Lung (tissue), 12 donors: ENCODE results near the gene ESR1. TPM values are rescaled to one million over a fixed set of nuclear protein-coding genes. Genes with fewer than 3 reads are reported as not detected.

Experiments used
- ATAC-seq: fragments of 200-7000 bp; cut with Tn5 transposase; one replicate; pipeline ENCODE4 v1.9.1; 2020; ENCODE audit warnings: moderate number of reproducible peaks; ENCODE audit not compliant: insufficient read depth, low FRiP score
- DNase-seq, 3 donors: peaks; one replicate each; pipeline ENCODE4 v3.0.0-alpha.2; 2013 to 2017
- H3K27ac ChIP-seq, 2 donors: one replicate each; pipeline ENCODE4 v1.5.1; 2013; ENCODE audit warnings: mild to moderate bottlenecking in 2 of 2, moderate library complexity in 2 of 2, control low read depth in 1 of 2, inconsistent platforms in 1 of 2, low read depth in 1 of 2, low read length in 1 of 2
- H3K27me3 ChIP-seq, 3 donors: one replicate each; pipeline ENCODE4 v1.5.1; 2013; ENCODE audit warnings: low read length in 2 of 3; ENCODE audit not compliant: control insufficient read depth in 3 of 3, insufficient read depth in 3 of 3
- H3K36me3 ChIP-seq, 4 donors: one replicate each; pipeline ENCODE4 v1.5.1; 2013; ENCODE audit warnings: low read length in 4 of 4, mild to moderate bottlenecking in 1 of 4, moderate library complexity in 1 of 4; ENCODE audit not compliant: control insufficient read depth in 4 of 4, insufficient read depth in 4 of 4
- H3K4me1 ChIP-seq, 5 donors: one replicate each; pipeline ENCODE4 v1.5.1; 2013; ENCODE audit warnings: low read length in 5 of 5, mild to moderate bottlenecking in 2 of 5, moderate library complexity in 1 of 5; ENCODE audit not compliant: control insufficient read depth in 5 of 5, insufficient read depth in 5 of 5
- H3K4me3 ChIP-seq: one replicate; pipeline ENCODE4 v1.5.1; 2013; ENCODE audit warnings: mild to moderate bottlenecking, control low read depth, moderate library complexity
- H3K9ac ChIP-seq, 2 donors: one replicate each; pipeline ENCODE4 v1.5.1; 2013; ENCODE audit warnings: low read length in 2 of 2, control low read depth in 1 of 2; ENCODE audit not compliant: insufficient read depth in 1 of 2
- H3K9me3 ChIP-seq, 4 donors: one replicate each; pipeline ENCODE4 v1.5.1; 2013; ENCODE audit warnings: low read length in 3 of 4, mild to moderate bottlenecking in 1 of 4, moderate library complexity in 1 of 4; ENCODE audit not compliant: control insufficient read depth in 4 of 4, insufficient read depth in 3 of 4
- WGBS, 2 donors: extraction: QIAGEN DNeasy Blood & Tissue Kit; methylation state at CpG; one replicate each; pipeline ENCODE4 v1.1.7; 2013; 5-methylcytosine and 5-hydroxymethylcytosine counted together
- polyA plus RNA-seq, 2 donors: library from polyadenylated mRNA; stranded (reverse); fragments of 200-250 nt; gene quantifications; one replicate each; pipeline ENCODE4 v1.2.1, GENCODE V29; 2013
- total RNA-seq, 2 donors: library from RNA; depleted of rRNA in 1 of 2; stranded (reverse); fragments of >200 nt in 1 of 2; gene quantifications; one replicate each; pipeline ENCODE4 v1.2.1, GENCODE V29; 2014 to 2021
- TF ChIP-seq, protein P1 (sequence below): IDR thresholded peaks from 2 replicates; pipeline ENCODE4 v1.5.1; 2012; ENCODE audit warnings: mild to moderate bottlenecking; ENCODE audit errors: control extremely low read depth, extremely low read depth
- donor health status: control.
- donor health status: control.
- donor health status: Bipolar disorder and iron deficiency.
- donor health status: healthy.
- donor health status: DM: yes; HTN: yes; CAD: no.

Gene ESR1
- total and polyA plus RNA-seq, 4 donors = 0.14 to 3.7 (median 0.78) TPM

GRCh38 chr6:151826517-151827142, 19.1 kb downstream of the ESR1 start:
- H3K27me3 ChIP-seq = no peaks in the 10 kb centered on the region
- no peaks in the 10 kb centered on the region for H3K36me3 ChIP-seq
- H3K9me3 ChIP-seq = no peaks in the 10 kb centered on the region
- WGBS, 2 donors = 86 to 92% methylated on average over 4 of the region's 4 CpGs
- TF ChIP-seq, protein P1, sequence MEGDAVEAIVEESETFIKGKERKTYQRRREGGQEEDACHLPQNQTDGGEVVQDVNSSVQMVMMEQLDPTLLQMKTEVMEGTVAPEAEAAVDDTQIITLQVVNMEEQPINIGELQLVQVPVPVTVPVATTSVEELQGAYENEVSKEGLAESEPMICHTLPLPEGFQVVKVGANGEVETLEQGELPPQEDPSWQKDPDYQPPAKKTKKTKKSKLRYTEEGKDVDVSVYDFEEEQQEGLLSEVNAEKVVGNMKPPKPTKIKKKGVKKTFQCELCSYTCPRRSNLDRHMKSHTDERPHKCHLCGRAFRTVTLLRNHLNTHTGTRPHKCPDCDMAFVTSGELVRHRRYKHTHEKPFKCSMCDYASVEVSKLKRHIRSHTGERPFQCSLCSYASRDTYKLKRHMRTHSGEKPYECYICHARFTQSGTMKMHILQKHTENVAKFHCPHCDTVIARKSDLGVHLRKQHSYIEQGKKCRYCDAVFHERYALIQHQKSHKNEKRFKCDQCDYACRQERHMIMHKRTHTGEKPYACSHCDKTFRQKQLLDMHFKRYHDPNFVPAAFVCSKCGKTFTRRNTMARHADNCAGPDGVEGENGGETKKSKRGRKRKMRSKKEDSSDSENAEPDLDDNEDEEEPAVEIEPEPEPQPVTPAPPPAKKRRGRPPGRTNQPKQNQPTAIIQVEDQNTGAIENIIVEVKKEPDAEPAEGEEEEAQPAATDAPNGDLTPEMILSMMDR = no peak
- no peak overlapping the region for H3K27ac ChIP-seq
- no peak for DNase-seq
- H3K9ac ChIP-seq = no peak overlapping the region
- no peak for ATAC-seq
- H3K4me1 ChIP-seq = no peaks in the 10 kb centered on the region
- H3K4me3 ChIP-seq = no peak overlapping the region

DNA sequence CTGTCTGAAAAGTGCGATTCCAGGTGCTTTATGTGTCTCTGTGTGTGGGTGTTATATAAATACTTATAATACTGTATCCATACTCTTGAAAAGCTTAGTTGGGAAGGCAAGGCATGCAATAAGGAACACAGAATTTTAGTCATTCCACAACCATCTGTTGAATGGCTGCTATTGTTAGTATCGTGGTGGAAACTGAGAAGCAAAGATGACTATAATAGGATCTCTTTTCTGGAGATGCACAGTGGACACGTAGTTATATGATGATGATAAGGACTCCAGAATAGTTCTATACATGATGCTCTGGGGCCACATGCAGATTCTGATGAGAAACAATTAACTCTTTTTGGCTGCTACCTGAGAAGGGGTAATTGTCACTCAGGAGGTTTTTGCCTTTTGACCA, 25.2 kb downstream of the ESR1 start:
- Histone ChIP-seq H3K4me1 (no peaks in the 10 kb centered on the region), H3K4me3 (no peak overlapping the region), H3K36me3 (no peaks in the 10 kb centered on the region), H3K27ac (no peak overlapping the region), H3K9ac (no peak overlapping the region), H3K9me3 (no peaks in the 10 kb centered on the region), H3K27me3 (peaks cover 0 to 3% (median 0%) of the 10 kb centered on the region in 3 donors)
- TF ChIP-seq, protein P1 = no peak
- WGBS, 2 donors = 81 to 88% methylated on average over 3 of the region's 3 CpGs
- DNase-seq (no peak), ATAC-seq (no peak)

DNA sequence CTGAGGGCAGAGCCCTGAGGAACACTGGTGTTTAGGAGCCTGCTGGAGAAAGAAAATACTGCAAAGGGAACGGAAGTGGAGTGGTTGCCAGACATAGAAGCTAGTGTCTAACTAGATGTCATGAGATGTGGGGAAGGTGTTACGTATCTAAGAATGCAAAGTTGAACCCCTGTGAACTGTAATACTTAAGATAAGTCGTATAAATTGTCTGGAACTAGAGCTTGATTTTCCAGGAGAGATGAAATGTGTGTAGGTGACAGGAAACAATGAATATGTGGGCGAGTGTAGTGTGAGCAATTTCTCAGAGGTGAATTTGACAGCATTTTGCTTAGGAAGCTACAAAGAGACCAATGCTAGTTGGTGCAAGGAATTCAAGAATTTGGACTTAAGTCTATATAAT, 27.9 kb downstream of the ESR1 start:
- TF ChIP-seq, protein P1 = no peak
- H3K4me3 ChIP-seq = no peak overlapping the region
- no peaks in the 10 kb centered on the region for H3K36me3 ChIP-seq
- no peak for ATAC-seq
- peaks cover 0 to 3% (median 0%) of the 10 kb centered on the region in 3 donors for H3K27me3 ChIP-seq
- no peak overlapping the region for H3K9ac ChIP-seq
- H3K27ac ChIP-seq = no peak overlapping the region
- no peaks in the 10 kb centered on the region for H3K9me3 ChIP-seq
- H3K4me1 ChIP-seq = no peaks in the 10 kb centered on the region
- no peak for DNase-seq
- 59 to 69% methylated on average over 4 of the region's 4 CpGs for WGBS, 2 donors

DNA sequence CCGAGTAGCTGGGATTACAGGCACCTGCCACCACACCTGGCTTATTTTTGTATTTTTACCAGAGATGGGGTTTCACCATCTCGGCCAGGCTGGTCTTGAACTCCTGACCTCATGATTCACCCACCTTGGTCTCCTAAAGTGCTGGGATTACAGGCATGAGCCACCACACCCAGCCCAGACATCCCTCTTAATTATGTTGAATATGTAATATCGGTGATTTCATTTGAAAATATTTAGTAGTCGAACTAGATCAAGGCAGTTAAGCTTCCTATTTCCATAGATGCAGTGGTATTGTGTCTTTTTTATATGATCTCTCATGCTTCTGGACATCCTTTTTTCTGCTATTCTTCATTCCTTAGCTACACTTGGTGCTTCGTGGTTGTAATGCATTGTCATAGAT, 29.7 kb downstream of the ESR1 start:
- Histone ChIP-seq H3K4me1 (no peaks in the 10 kb centered on the region), H3K27ac (no peak overlapping the region), H3K9ac (no peak overlapping the region), H3K9me3 (no peaks in the 10 kb centered on the region), H3K36me3 (no peaks in the 10 kb centered on the region), H3K27me3 (peaks cover 0 to 3% (median 0%) of the 10 kb centered on the region in 3 donors), H3K4me3 (no peak overlapping the region)
- WGBS, 2 donors = 87 to 94% methylated on average over 5 of the region's 5 CpGs
- TF ChIP-seq, protein P1 = no peak
- ATAC-seq (no peak), DNase-seq (no peak)
